H1 (cell line): ENCODE data around the gene ABI2. TPM values are rescaled to one million over a fixed set of nuclear protein-coding genes. Genes with fewer than 3 reads are reported as not detected.

ENCODE experiments used
- HDAC6 ChIP-seq: IDR thresholded peaks from one replicate; pipeline ENCODE4 v1.7.1; 2012; ENCODE audit warnings: low read depth, mild to moderate bottlenecking, inconsistent platforms, low read length, moderate library complexity
- polyA plus RNA-seq, 7 experiments: library from polyadenylated mRNA; depleted of rRNA in 3 of 7; stranded (reverse) in 5 of 7; unstranded in 2 of 7; fragments of >200 nt in 5 of 7; fragments of 200-250 nt in 2 of 7; gene quantifications; 1 replicate in 5 of 7; 2 replicates in 1 of 7; 4 replicates in 1 of 7; pipeline versions ENCODE4 v1.2.1 to v1.2.3, GENCODE V29; 2011 to 2013; ENCODE audit warnings: missing spikeins in 2 of 7, mixed read lengths in 2 of 7
- total RNA-seq: library from RNA; stranded (reverse); fragmentation: NEBNext Ultra II Directional; extraction: Animal tissue kit (Norgen Biotek cat#: 25700); gene quantifications from 2 replicates; pipeline ENCODE4 v1.2.1, GENCODE V29; 2021

ABI2 gene
- total and polyA plus RNA-seq, 2 of the 8 experiments (the other 6 are each of a cell fraction or from before 2014, with no cell fraction given) = 62.3 to 118 TPM

GRCh38 chr2:203480623-203481022 is 152.4 kb downstream of the ABI2 start (continued):
- no peak for TF ChIP-seq HDAC6
